CD4-positive, alpha-beta T cell treated with Interleukin-21 for 1 hour (primary cell): ENCODE data around the gene CHPT1.
A peak's percentile ranks its signal among the peaks of the same experiment; 100 is the strongest.

Experiments
- DNase-seq: peaks from one replicate; pipeline ENCODE4 v3.0.0-alpha.2; 2020

Gene CHPT1

GRCh38 chr12:101686176-101686575 lies 11.3 kb upstream of the CHPT1 start:
- DNase-seq: no peak

- DNase-seq: no peak
Observed at GRCh38 chr12:101690544-101691098, 6.8 kb upstream of the CHPT1 start.

GRCh38 chr12:101691503-101692096 lies 5.8 kb upstream of the CHPT1 start:
- no peak for DNase-seq

- DNase-seq: no peak
Observed at GRCh38 chr12:101694297-101694848, 3.1 kb upstream of the CHPT1 start.

GRCh38 chr12:101694986-101695385 lies 2.5 kb upstream of the CHPT1 start:
- no peak for DNase-seq

GRCh38 chr12:101695706-101696105 lies 1.7 kb upstream of the CHPT1 start:
- no peak for DNase-seq

- DNase-seq: no peak
Observed at GRCh38 chr12:101696251-101697196, 916 bp upstream of the CHPT1 start.

GRCh38 chr12:101697930-101698799 lies 725 bp downstream of the CHPT1 start:
- DNase-seq: peak; percentile 7

GRCh38 chr12:101698800-101699347 lies 1.4 kb downstream of the CHPT1 start:
- no peak for DNase-seq

- no peak for DNase-seq
Observed at GRCh38 chr12:101700299-101700820, 2.9 kb downstream of the CHPT1 start.

GRCh38 chr12:101703487-101703886 lies 6.0 kb downstream of the CHPT1 start:
- DNase-seq: no peak

- DNase-seq: no peak
Observed at GRCh38 chr12:101706403-101706802, 9.0 kb downstream of the CHPT1 start.

- DNase-seq: no peak
Observed at GRCh38 chr12:101707131-101707782, 9.8 kb downstream of the CHPT1 start.

GRCh38 chr12:101710288-101710687 lies 12.8 kb downstream of the CHPT1 start:
- DNase-seq: no peak

GRCh38 chr12:101713059-101713682 lies 15.7 kb downstream of the CHPT1 start:
- no peak for DNase-seq

GRCh38 chr12:101713930-101714329 lies 16.5 kb downstream of the CHPT1 start:
- DNase-seq: no peak

GRCh38 chr12:101714877-101715444 lies 17.5 kb downstream of the CHPT1 start:
- no peak for DNase-seq

GRCh38 chr12:101719566-101719965 lies 22.1 kb downstream of the CHPT1 start:
- DNase-seq: no peak

- DNase-seq: no peak
Observed at GRCh38 chr12:101720118-101720517, 22.7 kb downstream of the CHPT1 start.

GRCh38 chr12:101722392-101722791 lies 25.0 kb downstream of the CHPT1 start:
- DNase-seq: no peak

- no peak for DNase-seq
Observed at GRCh38 chr12:101727098-101727497, 29.7 kb downstream of the CHPT1 start.
